OCI-LY7 (cell line): Measurements from ENCODE around the gene N4BP2. TPM values are rescaled to one million over a fixed set of nuclear protein-coding genes. Genes with fewer than 3 reads are reported as not detected.

Experiments
- BruUV-seq: library from RNA; stranded (reverse); fragments of 400-500 nt; replicated peaks from 2 replicates; lab custom pipeline; 2021; lab: Mats Ljungman, UMichigan
- CTCF ChIA-PET: fragments of 300-600 bp; sonication (Branson Sonifier 250); formaldehyde crosslinking; loops from one replicate; lab custom pipeline; 2022; ENCODE audit warnings: antibody characterized with exemption; ENCODE audit not compliant: unreplicated experiment; lab: Charles Lee
- POLR2A ChIA-PET: fragments of 300-600 bp; sonication (Branson Sonifier 250); formaldehyde crosslinking; loops from one replicate; lab custom pipeline; 2022; ENCODE audit warnings: antibody characterized with exemption; lab: Charles Lee
- DNase-seq: peaks from one replicate; pipeline ENCODE4 v3.0.0-alpha.2; 2015; ENCODE audit warnings: low spot score
- H2AFZ ChIP-seq: fragments of 200-600 bp; sonication (generic), shearing (Covaris generic); 2 replicates; pipeline ENCODE4 v1.6.1; 2014; ENCODE audit warnings: mild to moderate bottlenecking, antibody characterized with exemption, low read length, moderate library complexity
- H3K27ac ChIP-seq: fragments of 200-600 bp; sonication (generic); 2 replicates; pipeline ENCODE4 v1.5.1; 2014; ENCODE audit warnings: mixed run types, low read depth, mild to moderate bottlenecking, moderate library complexity, low read length, inconsistent platforms; ENCODE audit not compliant: poor library complexity, severe bottlenecking
- H3K36me3 ChIP-seq: fragments of 200-600 bp; sonication (generic); 2 replicates; pipeline ENCODE4 v1.6.1; 2014; ENCODE audit warnings: mild to moderate bottlenecking, antibody characterized with exemption, low read length, moderate library complexity, mixed read lengths; ENCODE audit not compliant: insufficient read depth
- H3K4me1 ChIP-seq: fragments of 200-600 bp; sonication (generic); 2 replicates; pipeline ENCODE4 v1.5.1; 2014; ENCODE audit warnings: mild to moderate bottlenecking, low read length; ENCODE audit not compliant: insufficient read depth, poor library complexity, severe bottlenecking
- H3K4me2 ChIP-seq: fragments of 200-600 bp; sonication (generic); 2 replicates; pipeline ENCODE4 v1.6.1; 2014; ENCODE audit warnings: mild to moderate bottlenecking, low read length
- H3K4me3 ChIP-seq: fragments of 200-600 bp; sonication (generic); 2 replicates; pipeline ENCODE4 v1.5.1; 2014; ENCODE audit warnings: mild to moderate bottlenecking, low read depth, low read length; ENCODE audit not compliant: poor library complexity, severe bottlenecking
- H3K79me2 ChIP-seq: fragments of 200-600 bp; sonication (generic); 2 replicates; pipeline ENCODE4 v1.6.1; 2016; ENCODE audit warnings: low read depth, mild to moderate bottlenecking, low read length, moderate library complexity, mixed read lengths; ENCODE audit not compliant: insufficient read depth
- H3K9me2 ChIP-seq: fragments of 200-600 bp; sonication (generic); 2 replicates; pipeline ENCODE4 v1.6.1; 2016; ENCODE audit warnings: mild to moderate bottlenecking, low read length, mixed read lengths; ENCODE audit not compliant: insufficient read depth
- H3K9me3 ChIP-seq: fragments of 200-600 bp; sonication (generic); 2 replicates; pipeline ENCODE4 v1.6.1; 2014; ENCODE audit warnings: mild to moderate bottlenecking, mixed run types, low read length, mixed read lengths
- H4K20me1 ChIP-seq: fragments of 200-600 bp; sonication (generic); 2 replicates; pipeline ENCODE4 v1.6.1; 2014; ENCODE audit warnings: mild to moderate bottlenecking, antibody characterized with exemption, low read length, moderate library complexity, mixed read lengths; ENCODE audit not compliant: insufficient read depth
- CTCF ChIP-seq: fragments of 200-600 bp; sonication (generic); conservative IDR thresholded peaks from 2 replicates; pipeline ENCODE4 v1.5.1; 2014; ENCODE audit warnings: mild to moderate bottlenecking, antibody characterized with exemption, low read length, moderate library complexity, mixed read lengths
- EZH2phosphoT487 ChIP-seq: fragments of 200-600 bp; sonication (generic); IDR thresholded peaks from 2 replicates; pipeline ENCODE4 v1.6.1; 2018; ENCODE audit warnings: low read depth, borderline replicate concordance, mild to moderate bottlenecking, mixed run types, antibody characterized with exemption, low read length, moderate library complexity, mixed read lengths
- intact Hi-C: fragments of 100-400 bp; cut with micrococcal nuclease; formaldehyde crosslinking; loops from one replicate; pipeline ENCODE4 v1.10.0; 2022; ENCODE audit not compliant: unreplicated experiment
- total RNA-seq, 2 experiments: library from RNA; depleted of rRNA in 1 of 2; stranded (reverse); fragments of >200 nt in 1 of 2; shearing (Covaris generic) in 1 of 2; gene quantifications; 2 replicates each; pipeline ENCODE4 v1.2.3, GENCODE V29; 2014 to 2022

Gene N4BP2
- total RNA-seq, 2 experiments from 2014 or later = 11.4 to 17.8 TPM

GRCh38 chr4:40197879-40198689 is 141.4 kb downstream of the N4BP2 start:
- ChIA-PET CTCF (no interaction called here), POLR2A (interaction anchor here (0.5 to 17.3 kb wide), 7 partner anchors 9 to 729 kb away, joined by 3 to 212 read pairs (median 9); no protein-coding TSS in a partner anchor)
- peak; percentile 35 for DNase-seq
- peaks cover 96% of the 10 kb centered on the region for H3K79me2 ChIP-seq
- H2AFZ ChIP-seq = no peak overlapping the region
- H3K36me3 ChIP-seq = peaks cover 53% of the 10 kb centered on the region
- peaks cover 44% of the 10 kb centered on the region for H3K4me1 ChIP-seq
- H3K4me2 ChIP-seq = peak overlapping the region; percentile 84
- H3K9me2 ChIP-seq = no peaks in the 10 kb centered on the region
- no peaks in the 10 kb centered on the region for H3K9me3 ChIP-seq
- H4K20me1 ChIP-seq = peaks cover 27% of the 10 kb centered on the region
- BruUV-seq = no TSS peak
- intact Hi-C loops = loop anchor here (2.0 to 10.0 kb wide), 7 partner anchors 111 to 1171 kb away; partner anchors contain the start of gene N4BP2
- TF ChIP-seq CTCF = no peak
- TF ChIP-seq EZH2phosphoT487 = no peak
- peak overlapping the region; percentile 93 for H3K27ac ChIP-seq
- H3K4me3 ChIP-seq = peak overlapping the region; percentile 79

- H4K20me1 ChIP-seq = peaks cover 27% of the 10 kb centered on the region
- H3K9me3 ChIP-seq = no peaks in the 10 kb centered on the region
- H3K79me2 ChIP-seq = peaks cover 96% of the 10 kb centered on the region
- no TSS peak for BruUV-seq
- intact Hi-C loops = loop anchor here (1.0 to 10.0 kb wide), 6 partner anchors 102 to 1172 kb away; no protein-coding TSS in a partner anchor
- DNase-seq = peak; percentile 58
- TF ChIP-seq EZH2phosphoT487 (no peak), CTCF (no peak)
- CTCF ChIA-PET = no interaction called here
- H3K27ac ChIP-seq = peak overlapping the region; percentile 93
- peaks cover 50% of the 10 kb centered on the region for H3K4me1 ChIP-seq
- H3K36me3 ChIP-seq = peaks cover 59% of the 10 kb centered on the region
- H3K4me2 ChIP-seq = peak overlapping the region; percentile 84
- H3K4me3 ChIP-seq = peak overlapping the region; percentile 79
- POLR2A ChIA-PET = interaction anchor here (1.7 to 17.3 kb wide), 5 partner anchors 9 to 107 kb away, joined by 7 to 212 read pairs (median 21); no protein-coding TSS in a partner anchor
- H3K9me2 ChIP-seq = no peaks in the 10 kb centered on the region
- no peak overlapping the region for H2AFZ ChIP-seq
Measured at GRCh38 chr4:40199179-40199670, 142.6 kb downstream of the N4BP2 start.
